AG09319 (cell line): Measurements from ENCODE around the gene LSM3.

Source experiments
- DNase-seq: peaks from one replicate; pipeline ENCODE4 v3.0.0-alpha.2; 2010; ENCODE audit warnings: low read depth; ENCODE audit errors: extremely low read depth
- TF ChIP-seq, protein P1 (sequence below): IDR thresholded peaks from 2 replicates; pipeline ENCODE4 v1.5.1; 2011; ENCODE audit warnings: low read depth, mild to moderate bottlenecking, inconsistent platforms, low read length, moderate library complexity

The LSM3 gene

DNA sequence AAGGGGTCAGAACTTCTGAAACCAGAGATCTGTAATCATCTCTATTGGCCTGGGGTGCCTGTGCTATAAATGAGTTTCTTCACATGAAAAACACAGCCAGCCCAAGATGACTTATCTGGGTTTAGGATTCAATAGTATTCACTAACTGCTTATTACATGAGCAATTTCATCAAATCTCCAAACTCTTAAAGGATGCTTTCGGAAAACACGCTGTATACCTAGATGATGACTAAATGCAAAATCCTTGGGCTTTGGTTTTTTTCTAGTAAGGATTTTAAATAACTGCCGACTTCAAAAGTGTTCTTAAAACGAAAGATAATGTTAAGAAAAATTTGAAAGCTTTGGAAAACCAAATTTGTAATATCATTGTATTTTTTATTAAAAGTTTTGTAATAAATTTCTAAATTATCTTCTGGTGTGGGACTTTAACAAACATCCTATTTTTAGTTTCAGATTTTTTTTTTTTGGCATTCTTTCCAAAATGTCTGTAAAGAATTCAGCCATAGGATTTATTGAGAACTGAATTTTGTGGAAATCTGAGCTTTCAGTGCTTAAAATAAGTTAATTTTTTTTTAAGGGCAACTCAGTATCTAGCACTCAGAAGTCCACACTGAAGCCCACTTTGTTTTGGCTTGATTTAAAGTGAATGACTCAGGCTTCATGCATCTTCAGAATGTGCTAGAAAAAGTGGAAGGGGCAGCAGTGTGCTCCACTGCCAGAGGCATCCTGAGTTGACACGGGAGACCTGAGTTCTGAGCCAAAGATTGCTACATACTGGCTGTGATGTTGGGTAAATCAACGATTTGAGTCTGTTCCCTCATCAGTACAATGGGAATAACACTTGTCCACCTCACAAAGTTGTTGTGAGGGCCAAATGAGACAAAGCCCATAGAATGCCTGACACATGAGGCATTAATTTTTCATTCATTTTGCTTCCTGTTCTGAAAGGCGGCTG, 35.1 kb upstream of the LSM3 start:
- TF ChIP-seq, protein P1, sequence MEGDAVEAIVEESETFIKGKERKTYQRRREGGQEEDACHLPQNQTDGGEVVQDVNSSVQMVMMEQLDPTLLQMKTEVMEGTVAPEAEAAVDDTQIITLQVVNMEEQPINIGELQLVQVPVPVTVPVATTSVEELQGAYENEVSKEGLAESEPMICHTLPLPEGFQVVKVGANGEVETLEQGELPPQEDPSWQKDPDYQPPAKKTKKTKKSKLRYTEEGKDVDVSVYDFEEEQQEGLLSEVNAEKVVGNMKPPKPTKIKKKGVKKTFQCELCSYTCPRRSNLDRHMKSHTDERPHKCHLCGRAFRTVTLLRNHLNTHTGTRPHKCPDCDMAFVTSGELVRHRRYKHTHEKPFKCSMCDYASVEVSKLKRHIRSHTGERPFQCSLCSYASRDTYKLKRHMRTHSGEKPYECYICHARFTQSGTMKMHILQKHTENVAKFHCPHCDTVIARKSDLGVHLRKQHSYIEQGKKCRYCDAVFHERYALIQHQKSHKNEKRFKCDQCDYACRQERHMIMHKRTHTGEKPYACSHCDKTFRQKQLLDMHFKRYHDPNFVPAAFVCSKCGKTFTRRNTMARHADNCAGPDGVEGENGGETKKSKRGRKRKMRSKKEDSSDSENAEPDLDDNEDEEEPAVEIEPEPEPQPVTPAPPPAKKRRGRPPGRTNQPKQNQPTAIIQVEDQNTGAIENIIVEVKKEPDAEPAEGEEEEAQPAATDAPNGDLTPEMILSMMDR, result no peak
- DNase-seq, result peak; percentile 82

DNA sequence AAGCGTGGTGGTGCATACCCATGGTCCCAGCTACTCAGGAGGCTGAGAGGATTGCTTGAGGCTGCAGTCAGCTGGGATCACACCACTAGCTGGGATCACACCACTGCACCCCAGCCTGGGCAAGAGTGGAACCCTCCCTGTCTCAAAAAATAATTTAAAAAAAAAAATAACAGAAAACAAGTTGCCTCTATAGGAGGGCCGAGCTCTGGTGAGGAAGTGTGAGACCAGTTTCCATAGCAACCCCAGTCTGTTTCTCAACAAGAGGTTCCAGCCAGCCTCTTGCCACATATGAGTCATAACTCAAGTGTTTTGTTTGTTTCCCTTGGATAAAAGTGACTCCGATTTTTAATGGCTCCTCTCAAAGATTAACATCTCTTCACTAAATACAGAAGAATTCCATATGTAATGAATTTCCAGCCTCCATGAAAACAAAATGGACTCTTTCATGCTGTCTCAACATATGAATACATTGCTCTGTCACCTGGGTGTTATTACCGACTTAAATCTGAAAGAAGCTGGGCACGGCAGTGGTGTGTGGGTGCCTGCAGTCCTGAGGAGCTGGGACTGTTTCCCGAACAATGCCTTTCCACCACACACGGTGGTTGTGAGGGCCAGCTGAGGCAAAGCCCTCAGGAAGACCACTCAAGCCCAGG, 34.1 kb upstream of the LSM3 start:
- TF ChIP-seq, protein P1, result no peak
- DNase-seq, result peak; percentile 99

DNA sequence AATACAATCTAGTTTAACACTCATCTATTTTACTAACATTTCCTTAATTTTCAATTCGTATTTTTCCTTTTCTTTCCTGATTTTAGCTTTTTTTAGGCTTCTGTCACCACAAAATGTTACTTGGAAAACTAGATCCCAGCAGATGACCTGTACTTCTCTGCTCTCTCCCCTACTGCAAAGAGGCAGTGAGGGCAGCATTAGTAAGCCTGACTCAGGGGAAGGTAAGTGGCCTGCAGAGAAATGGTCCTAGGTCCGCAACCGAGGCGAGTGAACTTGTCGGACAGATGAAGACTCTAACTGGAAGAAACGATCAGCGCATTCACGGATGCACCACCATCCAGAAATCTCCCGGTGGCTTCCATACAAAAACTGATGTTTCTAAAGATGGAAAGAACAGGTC, 33.4 kb upstream of the LSM3 start:
- DNase-seq, result no peak
- TF ChIP-seq, protein P1, result no peak

DNA sequence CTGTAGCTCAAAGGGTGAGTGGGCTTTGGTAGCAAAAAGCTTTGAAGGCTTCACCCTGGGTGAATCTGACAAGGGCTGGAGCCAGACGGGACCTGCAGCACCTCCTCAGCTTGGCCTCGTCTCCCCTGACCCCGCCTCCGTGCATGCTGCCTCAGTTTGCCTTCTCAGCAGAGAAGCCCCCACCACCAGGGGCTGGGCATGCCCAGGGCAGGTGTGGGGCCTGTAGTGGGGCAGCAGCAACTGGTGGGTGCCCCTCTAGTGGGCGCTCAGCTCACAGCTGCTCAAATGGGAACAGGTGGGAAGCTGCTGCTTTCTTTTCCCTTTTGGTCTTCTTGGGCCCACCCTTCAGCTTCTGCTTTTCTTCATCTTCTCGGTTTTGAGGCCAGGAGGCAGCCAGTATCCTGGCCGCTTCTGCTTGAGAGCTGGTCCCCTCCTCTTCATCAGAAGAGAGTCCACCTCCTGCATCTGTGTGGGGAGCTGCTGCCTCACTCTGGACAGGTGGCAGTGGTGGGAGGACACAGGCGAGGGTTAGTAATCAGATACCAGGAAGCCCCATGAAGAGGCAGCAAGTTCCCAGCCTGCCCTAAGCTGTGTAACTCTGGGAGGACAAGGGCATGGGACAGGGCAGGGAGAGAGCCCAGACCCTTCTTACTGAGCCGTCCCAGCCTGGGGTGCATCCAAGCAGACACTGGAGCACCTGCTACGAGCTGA, 32.8 kb upstream of the LSM3 start:
- DNase-seq, result no peak
- TF ChIP-seq, protein P1, result no peak

DNA sequence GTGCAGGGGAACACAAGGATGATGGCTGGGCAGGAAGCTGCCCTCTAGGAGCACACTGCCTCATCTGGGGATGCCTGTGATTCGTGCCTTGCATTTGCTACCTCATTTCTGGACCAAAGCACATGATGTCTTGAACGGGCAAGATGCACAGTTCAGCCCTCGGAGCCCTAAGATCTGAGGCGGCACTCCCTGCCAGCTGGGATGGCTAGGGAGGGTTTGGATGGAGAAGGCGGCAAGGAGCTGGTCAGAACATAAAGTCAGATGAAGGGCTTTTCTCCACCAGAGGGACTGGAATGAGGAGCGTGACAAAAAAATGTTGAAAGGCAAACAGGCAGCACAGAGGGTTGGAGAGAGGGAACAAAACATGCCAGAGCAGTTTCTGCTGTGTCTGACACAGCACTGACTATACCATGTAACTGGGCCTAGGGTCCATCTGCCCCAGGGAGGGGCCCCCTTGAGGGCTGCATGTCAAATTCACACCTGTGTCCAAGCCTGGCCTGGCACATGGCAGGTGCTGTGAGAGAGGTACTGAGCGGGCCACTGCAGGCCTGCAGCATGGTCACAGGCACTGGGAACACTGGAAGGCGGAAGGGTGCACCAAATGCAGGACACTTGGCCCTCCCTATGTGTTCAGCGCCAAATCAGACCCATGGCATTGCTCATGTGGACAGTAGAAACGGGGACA, 32.1 kb upstream of the LSM3 start:
- TF ChIP-seq, protein P1, result no peak
- DNase-seq, result no peak

DNA sequence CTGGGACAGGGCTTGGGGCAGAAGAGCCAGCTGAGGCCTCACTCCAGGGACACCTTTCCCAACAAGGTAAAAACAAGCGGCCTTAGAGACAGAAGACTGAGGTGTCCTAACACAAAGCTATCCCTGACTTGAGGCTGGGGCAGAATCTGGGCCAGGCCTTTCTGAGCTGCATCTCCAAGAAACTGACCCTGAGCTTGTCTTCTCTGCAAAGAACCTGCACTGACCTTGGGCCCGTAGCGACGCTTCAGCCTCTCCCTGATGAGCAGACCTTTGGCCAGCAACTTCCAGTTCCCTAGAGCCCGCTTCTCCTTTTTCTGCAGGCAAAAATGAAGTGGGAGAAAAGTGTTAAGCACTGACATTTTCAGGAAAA, 31.6 kb upstream of the LSM3 start:
- TF ChIP-seq, protein P1, result no peak

More for the DNA sequence above, 31.6 kb upstream of the LSM3 start:
- DNase-seq, result no peak
